ENCODE measurements around the gene UBL3.

UBL3 gene

DNA sequence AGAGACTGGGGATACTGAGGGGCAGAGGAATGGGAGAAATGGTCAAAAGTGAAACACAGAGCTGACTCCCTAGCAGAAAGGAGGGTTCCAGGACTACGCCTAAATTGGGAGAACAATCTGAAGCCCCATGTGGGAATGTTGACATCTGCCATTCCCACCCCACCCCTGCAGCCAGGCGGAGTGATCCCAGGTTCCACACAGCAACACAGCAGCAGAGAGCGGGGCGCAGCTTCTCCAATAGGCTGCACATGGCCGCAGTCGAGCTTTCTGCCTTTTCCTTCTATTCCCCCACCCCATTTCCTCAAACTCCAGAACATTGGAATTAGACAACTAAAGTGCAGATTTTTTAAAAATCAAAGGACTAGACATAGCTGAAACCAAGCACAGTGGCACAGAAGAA is 104.7 kb downstream of the UBL3 start:
- TF ChIP-seq, protein P1, sequence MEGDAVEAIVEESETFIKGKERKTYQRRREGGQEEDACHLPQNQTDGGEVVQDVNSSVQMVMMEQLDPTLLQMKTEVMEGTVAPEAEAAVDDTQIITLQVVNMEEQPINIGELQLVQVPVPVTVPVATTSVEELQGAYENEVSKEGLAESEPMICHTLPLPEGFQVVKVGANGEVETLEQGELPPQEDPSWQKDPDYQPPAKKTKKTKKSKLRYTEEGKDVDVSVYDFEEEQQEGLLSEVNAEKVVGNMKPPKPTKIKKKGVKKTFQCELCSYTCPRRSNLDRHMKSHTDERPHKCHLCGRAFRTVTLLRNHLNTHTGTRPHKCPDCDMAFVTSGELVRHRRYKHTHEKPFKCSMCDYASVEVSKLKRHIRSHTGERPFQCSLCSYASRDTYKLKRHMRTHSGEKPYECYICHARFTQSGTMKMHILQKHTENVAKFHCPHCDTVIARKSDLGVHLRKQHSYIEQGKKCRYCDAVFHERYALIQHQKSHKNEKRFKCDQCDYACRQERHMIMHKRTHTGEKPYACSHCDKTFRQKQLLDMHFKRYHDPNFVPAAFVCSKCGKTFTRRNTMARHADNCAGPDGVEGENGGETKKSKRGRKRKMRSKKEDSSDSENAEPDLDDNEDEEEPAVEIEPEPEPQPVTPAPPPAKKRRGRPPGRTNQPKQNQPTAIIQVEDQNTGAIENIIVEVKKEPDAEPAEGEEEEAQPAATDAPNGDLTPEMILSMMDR (IDR thresholded peaks at IDR 0.05; ENCODE audit: borderline replicate concordance, insufficient read depth, low read depth, low read length) = no peak

DNA sequence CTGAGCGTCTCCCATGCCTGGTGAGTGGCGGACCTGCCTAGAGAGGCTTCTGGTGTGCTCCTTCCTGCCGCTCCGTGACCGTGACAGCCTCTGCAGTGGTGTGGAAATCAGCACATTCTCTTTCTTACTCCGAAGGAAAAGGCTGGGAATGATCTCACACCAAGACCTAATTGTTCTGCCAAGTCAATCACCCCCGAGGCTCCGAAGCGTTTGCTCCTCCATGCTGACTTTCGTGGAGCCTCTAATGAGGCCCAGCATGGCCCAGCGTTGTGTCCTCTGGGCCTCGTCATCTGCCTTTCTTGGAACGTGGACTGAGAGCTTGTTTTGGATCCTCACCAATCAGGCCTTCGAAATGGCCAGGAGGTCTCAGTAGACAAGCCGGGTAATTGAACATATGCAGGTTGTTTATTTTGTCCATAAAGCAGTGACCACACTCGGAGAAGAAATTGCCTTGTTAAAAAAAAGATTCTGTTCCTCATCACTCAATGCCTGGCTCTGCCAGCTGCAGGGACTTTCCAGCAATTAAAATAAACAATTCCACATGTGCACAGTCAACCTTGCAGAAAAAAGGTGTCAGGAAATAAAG is 107.1 kb downstream of the UBL3 start:
- TF ChIP-seq, protein P1 (IDR thresholded peaks at IDR 0.05; ENCODE audit: borderline replicate concordance, insufficient read depth, low read depth, low read length) = no peak
- no peak overlapping the region for H3K4me3 ChIP-seq (ENCODE audit: low read depth, low read length)

More for the DNA sequence above, 104.7 kb downstream of the UBL3 start:
- H3K4me3 ChIP-seq (ENCODE audit: low read depth, low read length) = no peak overlapping the region

DNA sequence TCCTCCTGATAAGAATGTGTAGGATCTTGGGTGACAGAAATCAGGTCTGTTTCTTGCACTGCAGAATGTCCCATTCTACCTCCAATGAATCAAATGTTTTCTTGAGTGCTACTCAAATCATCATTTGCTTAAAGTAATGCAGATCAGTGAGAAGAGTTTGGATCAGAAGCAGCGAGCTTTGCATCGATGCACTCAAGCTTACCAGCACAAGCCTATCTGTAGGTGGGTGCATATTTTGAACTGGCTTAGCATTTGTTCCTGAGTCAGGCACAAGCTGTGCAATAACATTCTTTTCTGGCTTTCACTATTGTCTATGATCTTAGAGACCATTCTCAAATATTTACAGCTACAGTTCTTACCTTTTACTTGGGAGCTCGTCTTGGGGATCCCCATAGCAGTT is 109.5 kb downstream of the UBL3 start:
- TF ChIP-seq, protein P1 (IDR thresholded peaks at IDR 0.05; ENCODE audit: borderline replicate concordance, insufficient read depth, low read depth, low read length) = no peak
- H3K4me3 ChIP-seq (ENCODE audit: low read depth, low read length) = no peak overlapping the region

DNA sequence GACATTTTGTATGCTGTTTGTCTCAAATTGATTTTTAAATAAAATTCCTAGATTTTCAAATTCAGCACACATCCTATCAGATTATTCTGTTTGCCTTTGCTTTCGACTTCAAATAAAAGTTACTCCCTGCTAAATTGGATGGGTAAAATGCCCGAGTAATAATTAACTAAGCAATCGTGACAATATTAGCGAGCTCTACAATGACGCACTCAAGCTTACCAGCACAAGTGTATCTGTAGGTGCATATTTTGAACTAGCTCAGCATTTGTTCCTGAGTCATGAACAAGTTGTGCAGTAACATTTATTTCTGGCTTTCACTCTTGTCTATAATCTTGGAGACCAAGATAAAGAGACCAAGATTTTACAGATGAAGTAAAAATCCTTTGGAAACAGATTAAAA is 113.4 kb downstream of the UBL3 start:
- TF ChIP-seq, protein P1 (IDR thresholded peaks at IDR 0.05; ENCODE audit: borderline replicate concordance, insufficient read depth, low read depth, low read length) = no peak
- H3K4me3 ChIP-seq (ENCODE audit: low read depth, low read length) = no peak overlapping the region

DNA sequence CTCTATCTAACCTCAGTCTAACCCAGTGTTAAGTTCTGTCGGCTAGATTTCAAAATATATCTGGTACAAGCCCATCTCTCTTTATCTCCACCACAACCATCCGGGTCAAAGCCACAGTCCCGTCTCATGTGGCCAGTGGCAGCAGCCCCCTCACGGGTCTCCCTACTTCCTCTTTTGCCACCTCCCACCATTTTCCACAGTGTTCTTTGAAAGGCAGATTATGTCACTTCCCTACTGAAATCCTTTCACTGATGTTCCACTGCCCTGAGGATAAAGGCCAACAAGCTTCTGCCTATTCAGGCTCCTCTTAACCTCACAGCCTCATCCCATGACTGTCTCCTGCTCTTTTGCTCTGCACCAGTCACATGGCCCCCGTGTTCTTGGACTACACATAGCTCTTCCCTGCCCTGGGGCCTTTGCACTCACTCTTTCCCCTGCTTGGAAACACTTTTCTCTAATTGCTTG is 117.2 kb downstream of the UBL3 start:
- TF ChIP-seq, protein P1 (IDR thresholded peaks at IDR 0.05; ENCODE audit: borderline replicate concordance, insufficient read depth, low read depth, low read length) = no peak
- H3K4me3 ChIP-seq (ENCODE audit: low read depth, low read length) = no peak overlapping the region

DNA sequence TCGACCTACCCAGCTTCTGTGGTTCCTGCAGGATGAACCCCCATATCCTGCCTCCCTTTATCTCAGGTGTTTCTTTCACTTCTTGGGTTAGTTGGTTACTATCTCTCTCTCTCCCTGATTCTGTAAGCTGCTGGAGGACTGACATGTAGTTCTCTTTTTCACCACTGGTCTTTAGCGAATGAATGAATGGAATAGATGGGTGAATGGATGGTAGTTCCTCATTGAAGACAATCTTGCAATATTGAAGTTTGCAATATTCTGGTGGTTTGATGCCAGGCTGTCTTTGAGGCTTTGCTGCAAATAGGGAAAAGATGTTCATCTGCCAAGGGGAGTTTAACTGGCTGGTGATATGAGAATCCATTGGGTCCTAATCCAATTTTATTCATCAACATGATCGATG is 120.2 kb downstream of the UBL3 start:
- H3K4me3 ChIP-seq (ENCODE audit: low read depth, low read length) = no peak overlapping the region
- TF ChIP-seq, protein P1 (IDR thresholded peaks at IDR 0.05; ENCODE audit: borderline replicate concordance, insufficient read depth, low read depth, low read length) = 0 out of 2 replicates have a peak, but pooled peaks have one; percentile 6

DNA sequence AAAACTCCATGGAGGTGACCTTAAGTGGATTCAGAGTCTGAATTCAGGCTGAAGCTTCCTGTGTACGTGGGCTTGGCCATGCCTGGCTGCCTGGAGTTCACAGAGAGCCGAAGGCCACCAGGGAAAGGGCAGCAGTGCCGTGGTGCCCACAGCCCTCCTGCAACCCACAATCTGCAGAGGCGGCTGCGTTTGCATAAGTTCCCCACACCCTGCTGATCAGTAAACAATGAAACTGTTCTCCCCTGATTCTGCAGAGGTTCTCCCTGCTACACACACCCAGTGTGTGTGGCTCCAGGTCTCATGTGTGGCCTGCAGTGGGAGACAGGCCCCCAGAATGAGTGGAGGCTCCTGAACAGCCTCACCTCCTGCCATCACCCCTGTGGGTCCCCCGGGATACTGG is 128.0 kb downstream of the UBL3 start:
- TF ChIP-seq, protein P1 (IDR thresholded peaks at IDR 0.05; ENCODE audit: borderline replicate concordance, insufficient read depth, low read depth, low read length) = no peak
- H3K4me3 ChIP-seq (ENCODE audit: low read depth, low read length) = no peak overlapping the region
